ENCODE results near the gene DAP.
A peak's percentile ranks its signal among the peaks of the same experiment; 100 is the strongest.

GRCh38 chr5:10695055-10695649 lies 65.9 kb downstream of the DAP start:
- TF ChIP-seq POLR2A (IDR thresholded peaks at IDR 0.05) (no peak), CTCF (IDR thresholded peaks at IDR 0.05 in 4 of 5, conservative IDR thresholded peaks at IDR 0.05 in 1 of 5) (peak; percentile 16 to 72 (median 45))
